ENCODE measurements around the gene LRP8.

DNA sequence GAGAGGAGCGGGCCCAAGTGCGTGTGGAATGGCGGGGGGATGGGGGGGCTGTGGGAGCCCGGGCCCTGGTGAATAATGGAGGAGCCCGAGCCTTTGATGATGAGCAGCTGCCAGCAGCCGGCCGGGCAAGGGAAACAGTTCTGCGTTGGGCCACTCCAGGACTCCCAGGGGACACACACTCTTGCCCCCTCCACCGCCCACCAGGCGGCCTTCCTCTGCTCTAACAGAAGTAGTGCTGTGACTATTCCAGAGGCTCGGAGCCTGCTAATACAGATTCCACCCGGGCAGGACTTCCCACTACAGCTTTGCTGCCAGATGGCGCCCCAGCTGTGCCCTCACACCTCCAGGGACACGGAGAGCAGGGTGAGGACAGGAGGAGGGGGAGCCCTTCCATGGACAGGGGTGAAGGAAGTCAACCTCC lies 48.2 kb upstream of the LRP8 start:
- TF ChIP-seq TAF1 (IDR thresholded peaks at IDR 0.05; ENCODE audit: low read depth, low read length): no peak
- no peak for TF ChIP-seq POLR2A (IDR thresholded peaks at IDR 0.05; ENCODE audit: low read depth, low read length)
- TF ChIP-seq POLR2AphosphoS5 (IDR thresholded peaks at IDR 0.05; ENCODE audit: low read depth, low read length): no peak
- TF ChIP-seq SPI1 (IDR thresholded peaks at IDR 0.05; ENCODE audit: low read depth, low read length): no peak
- TF ChIP-seq PAX5 (IDR thresholded peaks at IDR 0.05; ENCODE audit: insufficient read depth, low read length, severe bottlenecking): no peak
- TF ChIP-seq POU2F2 (IDR thresholded peaks at IDR 0.05; ENCODE audit: low read depth, low read length): no peak

Measured in GM12891 (cell line).